GF-D8 (cell line): ENCODE data around the gene DDX1.
"Not testable (repeated sequence)": the region's sequence is repeated elsewhere in the genome, so short reads cannot be mapped to it uniquely, and the experiment has no call there.

Experiments used
- DNase-seq: peaks from one replicate; lab custom pipeline; 2025; lab: John Stamatoyannopoulos, UW

DDX1 gene

GRCh38 chr2:15591692-15592463 is at the start of gene DDX1:
Gene DDX1 (plus strand): TSS chr2:15591868. CDS start chr2:15591934, 66 bp downstream.
- DNase-seq = peak; percentile 55

GRCh38 chr2:15542269-15542668 is 49.4 kb upstream of the DDX1 start:
- DNase-seq = not testable (repeated sequence)

- DNase-seq = no peak
Observed at GRCh38 chr2:15543053-15543452, 48.6 kb upstream of the DDX1 start.

GRCh38 chr2:15543541-15543940 is 48.1 kb upstream of the DDX1 start:
- no peak for DNase-seq

- no peak for DNase-seq
Observed at GRCh38 chr2:15544227-15544626, 47.4 kb upstream of the DDX1 start.

- no peak for DNase-seq
Observed at GRCh38 chr2:15546297-15547098, 45.2 kb upstream of the DDX1 start.

GRCh38 chr2:15547115-15547876 is 44.4 kb upstream of the DDX1 start:
- DNase-seq = no peak

- DNase-seq = no peak
Observed at GRCh38 chr2:15548974-15549373, 42.7 kb upstream of the DDX1 start.

- no peak for DNase-seq
Observed at GRCh38 chr2:15553519-15553918, 38.1 kb upstream of the DDX1 start.

GRCh38 chr2:15553951-15554350 is 37.7 kb upstream of the DDX1 start:
- DNase-seq = no peak

- DNase-seq = no peak
Observed at GRCh38 chr2:15554525-15555218, 37.0 kb upstream of the DDX1 start.

GRCh38 chr2:15555760-15556193 is 35.9 kb upstream of the DDX1 start:
- no peak for DNase-seq

GRCh38 chr2:15556311-15556930 is 35.2 kb upstream of the DDX1 start:
- no peak for DNase-seq

- peak; percentile 8 for DNase-seq
Observed at GRCh38 chr2:15557887-15558311, 33.8 kb upstream of the DDX1 start.

GRCh38 chr2:15559379-15560139 is 32.1 kb upstream of the DDX1 start:
- DNase-seq = no peak

- peak; percentile 19 for DNase-seq
Observed at GRCh38 chr2:15560140-15560987, 31.3 kb upstream of the DDX1 start.

- DNase-seq = peak; percentile 68
Observed at GRCh38 chr2:15560988-15561573, 30.6 kb upstream of the DDX1 start, which contains the start of gene NBAS. Gene NBAS (minus strand): TSS chr2:15561334. CDS start chr2:15561304, 30 bp downstream.

- DNase-seq = peak; percentile 28
Observed at GRCh38 chr2:15561574-15562344, 29.9 kb upstream of the DDX1 start.
